ENCODE results near the gene ANKRD13B.
"Not testable (repeated sequence)": the region's sequence is repeated elsewhere in the genome, so short reads cannot be mapped to it uniquely, and the experiment has no call there.

ANKRD13B gene

DNA sequence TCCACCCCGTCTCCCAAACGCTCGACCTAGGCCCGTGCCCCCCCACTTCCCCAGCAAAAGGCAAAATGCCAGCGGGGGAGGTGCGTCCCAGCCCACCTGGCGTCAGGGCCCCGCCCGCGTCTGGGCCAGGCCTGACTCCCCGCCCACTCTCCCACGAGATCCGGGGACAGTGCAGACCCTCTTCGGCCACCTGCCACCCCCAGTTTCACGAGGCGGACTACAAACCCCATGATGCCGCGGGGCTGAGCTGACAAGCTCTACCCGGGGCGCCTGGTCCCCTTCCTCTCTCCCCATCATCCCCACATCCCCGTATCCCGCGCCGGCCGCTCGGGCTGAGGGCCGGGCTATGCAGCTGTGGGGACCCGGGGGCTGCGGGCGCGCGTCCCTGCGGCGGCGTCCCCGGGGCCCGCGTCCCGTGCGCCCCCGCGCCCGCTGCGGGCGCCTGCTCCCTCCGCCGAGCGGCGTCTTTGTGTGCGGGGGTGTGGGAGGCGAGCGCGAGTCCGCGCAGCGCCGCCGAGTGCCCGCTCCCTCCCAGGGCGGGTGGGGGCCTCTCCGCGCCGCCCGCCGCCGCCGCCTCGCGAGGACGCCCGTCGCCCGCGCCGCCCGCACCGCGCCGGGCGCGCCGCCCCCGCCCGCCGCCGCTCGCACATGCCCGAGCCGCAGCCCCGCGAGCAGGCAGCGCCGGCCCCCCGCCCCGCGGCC is at the start of gene ANKRD13B:
Gene ANKRD13B, plus strand, starts transcription at position 283 of the 702 bp plus-strand sequence. CDS start 490 bp downstream, outside the sequence.
- DNase-seq: peak in 46 of 56 donors; percentile 28 to 83 (median 60)

DNA sequence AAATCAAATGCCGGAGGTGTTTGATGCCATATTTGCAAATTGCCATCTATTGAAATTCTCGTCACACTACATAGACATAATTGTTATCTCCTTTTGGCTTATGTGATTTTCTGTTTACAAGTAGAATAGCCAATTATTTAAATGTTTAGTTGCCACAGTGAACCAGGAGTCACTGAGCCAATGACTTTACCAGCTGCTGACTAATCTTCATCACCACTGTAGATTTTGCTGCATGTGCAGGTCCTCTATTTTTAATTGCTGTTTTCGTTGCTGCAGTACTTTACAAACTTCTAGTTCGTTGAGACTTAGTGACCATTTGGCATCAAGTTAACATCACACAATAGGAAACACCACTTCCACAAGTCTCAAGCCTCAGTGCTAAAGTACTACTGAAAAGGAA is 48.9 kb upstream of the ANKRD13B start:
- no peak for DNase-seq

DNA sequence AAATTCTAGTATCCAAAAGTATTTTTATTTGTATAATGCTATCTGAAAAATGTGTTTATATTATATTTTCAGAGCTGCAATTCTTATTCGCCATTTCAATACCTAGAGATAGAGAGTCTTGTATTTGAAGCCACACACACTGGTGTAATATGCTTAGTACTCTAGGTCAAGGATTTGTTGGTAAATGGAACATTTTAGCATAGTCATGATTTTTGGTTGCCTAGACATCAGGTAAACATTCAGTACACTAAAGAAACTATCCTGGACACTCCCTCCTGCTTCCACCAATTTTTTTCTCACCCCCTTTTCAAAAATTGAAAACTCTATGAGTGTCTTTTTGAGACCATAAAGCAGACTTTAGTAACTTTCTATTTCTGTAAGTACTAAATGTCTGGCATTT is 46.8 kb upstream of the ANKRD13B start:
- DNase-seq: no peak

DNA sequence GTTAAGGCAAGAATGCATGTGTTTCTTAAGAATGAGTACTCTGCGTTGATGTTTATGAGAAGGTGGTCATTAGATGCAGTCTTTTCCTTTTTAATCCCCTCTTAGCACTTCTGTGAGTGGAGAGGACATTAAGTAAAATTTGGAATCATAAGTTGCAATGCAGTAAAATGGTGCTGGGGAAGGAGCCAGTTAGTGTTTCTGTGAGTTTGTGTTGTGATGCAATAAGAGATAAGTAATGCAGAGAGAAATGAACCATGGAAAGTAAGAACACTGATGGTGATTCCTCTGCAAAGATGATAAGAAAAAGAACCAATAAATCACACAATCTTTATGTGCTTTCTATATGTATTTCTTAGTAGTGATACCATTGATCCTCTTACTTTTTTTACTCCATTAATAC is 46.1 kb upstream of the ANKRD13B start:
- no peak for DNase-seq

DNA sequence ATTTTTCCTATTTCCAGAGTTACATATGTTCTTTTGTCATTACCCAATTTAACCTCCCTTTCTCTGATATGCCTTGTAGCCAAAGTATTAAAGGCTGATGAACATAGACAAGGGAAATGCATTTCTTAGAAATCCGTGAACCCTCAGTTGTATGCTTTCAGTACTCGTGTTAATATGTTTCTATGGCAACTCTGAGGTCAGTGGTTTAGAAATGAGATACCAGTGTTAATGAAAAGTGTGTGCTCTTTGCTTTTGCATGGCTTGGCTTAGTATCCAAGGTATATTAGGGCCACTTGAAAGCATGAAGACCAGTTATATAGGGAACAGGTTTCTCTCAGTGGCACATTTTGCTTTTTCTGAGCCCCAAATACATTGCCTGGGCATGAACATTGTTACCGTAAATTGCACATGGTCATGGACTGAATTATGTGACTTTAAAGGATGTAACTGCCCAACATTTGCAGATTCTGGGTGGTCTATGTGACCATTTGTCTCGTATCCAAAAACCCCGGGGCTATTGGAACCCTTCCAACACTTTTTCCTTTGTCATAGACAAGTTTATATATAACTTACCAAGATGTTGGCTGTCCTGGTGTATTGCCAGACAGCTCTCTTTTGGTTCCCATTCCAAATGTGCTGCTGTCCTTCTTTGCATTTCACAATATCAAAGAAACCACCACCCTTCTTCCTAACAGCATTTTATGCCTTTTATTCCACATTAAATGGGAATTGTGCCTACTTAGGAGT is 43.6 kb upstream of the ANKRD13B start:
- peak in 1 of 56 donors; percentile 25 for DNase-seq

DNA sequence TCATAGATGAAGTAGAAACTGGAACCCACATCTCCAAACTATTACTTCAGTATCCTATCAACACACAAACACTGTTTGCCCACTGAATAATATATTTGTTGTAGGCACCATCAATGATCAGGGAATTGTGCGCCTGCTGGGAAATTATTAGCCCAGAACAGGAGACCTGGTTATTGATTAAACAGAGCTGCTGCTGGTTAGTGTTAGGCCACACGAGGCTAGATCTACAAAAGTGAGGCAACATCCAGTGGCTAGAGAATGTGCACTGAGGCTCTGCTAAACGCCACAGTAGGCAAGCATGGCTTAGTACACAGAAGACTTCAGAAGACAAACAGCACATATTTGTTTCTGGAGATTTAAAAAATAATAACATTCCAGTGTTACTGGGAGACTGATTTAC is 37.1 kb upstream of the ANKRD13B start:
- DNase-seq: no peak

DNA sequence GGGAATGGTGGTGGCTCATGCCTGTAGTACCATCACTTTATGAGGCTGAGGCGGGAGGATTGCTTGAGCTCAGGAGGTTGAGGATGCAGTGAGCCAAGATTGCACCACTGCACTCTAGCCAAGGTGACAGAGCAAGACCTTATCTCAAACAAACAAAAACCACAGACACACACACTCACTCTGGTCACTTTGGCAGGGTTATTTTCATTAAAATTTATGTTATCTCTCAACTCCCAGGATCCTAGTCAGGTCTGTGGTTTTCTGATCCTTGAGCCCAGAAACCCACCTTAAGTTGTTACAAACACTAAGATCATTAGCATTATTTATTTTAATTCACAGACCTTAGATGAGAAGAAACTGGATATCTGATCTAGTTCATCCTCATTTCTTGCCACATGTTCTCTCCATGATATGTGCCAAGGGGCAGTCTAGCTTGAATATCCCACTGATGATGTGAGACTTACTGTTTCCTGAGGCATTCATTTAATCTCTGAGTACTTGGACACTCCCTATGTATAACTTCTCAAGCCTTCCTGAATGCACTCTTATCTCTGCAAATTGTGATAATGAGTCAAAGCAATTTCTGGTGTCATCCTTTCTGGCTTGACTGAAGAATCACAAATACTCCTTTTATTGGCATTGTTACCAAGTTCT is 35.7 kb upstream of the ANKRD13B start:
- DNase-seq: no peak

DNA sequence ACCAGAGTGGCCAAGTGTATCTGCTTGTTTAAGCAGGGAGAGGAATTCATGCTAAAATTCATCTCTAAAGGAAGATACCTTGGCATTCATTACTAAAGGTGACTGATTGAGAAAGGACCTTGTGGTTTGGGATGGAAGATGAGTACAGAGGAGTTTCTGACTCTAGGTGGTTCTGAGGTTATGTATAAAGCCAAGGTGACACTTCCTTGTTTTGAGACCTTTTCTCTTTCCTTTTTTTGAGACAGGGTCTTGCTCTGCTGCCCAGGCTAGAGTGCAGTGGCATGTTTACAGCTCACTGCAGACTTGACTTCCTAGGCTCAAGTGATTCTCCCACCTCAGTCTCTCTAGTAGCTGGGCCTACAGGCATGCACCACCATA is 35.2 kb upstream of the ANKRD13B start:
- no peak for DNase-seq

DNA sequence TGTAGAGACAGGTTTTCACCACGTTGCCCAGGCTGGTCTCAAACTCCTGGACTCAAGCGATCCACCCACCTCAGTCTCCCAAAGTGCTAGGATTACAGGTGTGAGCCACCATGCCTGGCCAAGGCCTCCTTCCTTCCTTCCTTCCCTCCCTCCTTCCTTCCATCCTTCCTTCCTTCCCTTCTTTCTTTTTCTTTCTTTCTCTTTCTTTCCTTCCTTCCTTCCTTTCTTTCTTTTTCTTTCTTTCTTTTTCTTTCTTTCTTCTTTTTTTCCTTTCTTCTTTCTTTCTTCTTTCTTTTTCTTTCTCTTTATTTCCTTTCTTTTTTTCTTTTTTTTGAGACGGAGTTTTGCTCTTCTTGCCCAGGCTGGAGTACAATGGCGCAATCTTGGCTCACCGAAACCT is 34.8 kb upstream of the ANKRD13B start:
- not testable (repeated sequence) for DNase-seq

DNA sequence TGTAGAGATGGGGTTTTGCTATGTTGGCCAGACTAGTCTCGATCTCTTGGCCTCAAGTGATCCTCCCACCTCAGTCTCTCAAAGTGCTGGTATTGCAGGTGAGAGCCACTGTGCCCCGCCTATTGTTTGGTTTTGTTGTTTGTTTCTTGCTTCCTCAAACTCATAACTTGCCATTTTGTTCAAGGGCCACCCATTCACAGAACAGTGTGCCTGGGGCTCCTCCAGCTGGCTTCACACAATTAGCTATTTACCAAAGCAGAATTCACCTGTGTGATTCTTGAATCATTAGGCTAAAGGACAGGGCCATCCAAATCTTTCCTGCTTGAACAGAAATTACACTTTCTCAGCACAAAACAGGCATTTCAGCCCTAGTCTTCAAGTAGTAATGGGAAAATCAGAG is 33.3 kb upstream of the ANKRD13B start:
- no peak for DNase-seq

DNA sequence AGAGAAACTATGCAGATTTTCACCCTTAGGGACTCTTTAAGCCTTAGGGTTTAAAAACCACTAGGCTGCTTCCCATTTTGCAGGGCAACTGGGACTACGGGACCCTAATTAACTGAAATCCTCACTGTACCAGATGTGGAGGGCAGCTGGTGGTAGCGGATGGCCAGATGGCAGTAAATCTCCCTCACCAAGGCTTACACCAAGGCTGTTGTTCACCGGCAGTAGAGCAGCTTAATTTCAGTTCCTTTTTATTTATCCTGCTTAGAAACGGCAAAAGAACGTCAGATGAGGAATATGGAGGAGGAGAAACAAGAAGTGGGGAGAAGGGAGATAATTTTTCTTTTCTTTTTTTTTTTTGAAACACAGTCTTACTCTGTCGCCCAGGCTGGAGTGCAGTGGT is 32.6 kb upstream of the ANKRD13B start:
- no peak for DNase-seq

DNA sequence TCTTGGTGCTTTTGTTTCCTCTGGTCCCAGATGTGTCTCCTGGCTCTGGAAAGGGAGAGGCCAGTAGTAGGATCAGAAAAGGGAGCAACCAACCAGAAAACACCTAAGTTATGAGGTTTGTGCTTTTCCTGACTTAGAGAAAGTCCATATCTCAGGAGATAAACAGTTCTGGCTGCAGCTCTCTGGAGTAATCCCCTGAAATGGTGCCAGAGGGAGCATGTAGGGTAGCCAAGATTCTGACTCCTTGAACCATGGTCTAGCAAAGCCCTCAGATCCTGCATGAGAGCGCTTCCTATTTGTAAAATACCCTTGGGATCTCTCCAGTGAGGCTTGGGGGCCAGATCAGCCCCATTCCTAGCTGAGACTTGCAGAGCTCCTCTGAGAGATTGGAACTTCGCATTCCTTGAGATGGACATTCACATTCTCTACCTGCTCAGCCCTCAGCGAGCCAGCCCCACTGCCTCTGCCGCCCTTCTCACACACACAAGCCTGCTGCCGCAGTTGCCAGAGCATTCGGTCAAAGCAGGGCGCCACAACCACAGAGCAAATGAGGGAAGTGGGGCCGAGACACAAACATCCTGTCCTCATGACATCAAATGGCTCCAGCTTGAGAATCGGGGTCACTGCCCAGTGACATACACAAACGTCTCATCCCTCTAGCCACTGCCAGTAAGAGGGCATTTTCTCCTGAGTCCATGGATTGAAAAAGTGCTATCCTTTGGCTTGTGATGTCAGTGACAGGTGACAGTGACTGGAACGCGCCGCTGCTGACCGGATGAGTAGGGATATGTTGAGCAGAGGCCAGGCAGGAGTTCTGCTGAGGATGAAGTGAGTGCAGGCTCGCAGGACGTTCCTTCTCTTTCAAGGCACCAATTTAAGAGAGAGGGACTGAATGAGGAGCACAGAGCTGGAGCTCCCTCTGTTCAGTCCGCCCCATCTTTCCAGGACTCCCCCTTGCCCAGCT is 31.1 kb upstream of the ANKRD13B start:
- DNase-seq: peak in 1 of 56 donors; percentile 43

DNA sequence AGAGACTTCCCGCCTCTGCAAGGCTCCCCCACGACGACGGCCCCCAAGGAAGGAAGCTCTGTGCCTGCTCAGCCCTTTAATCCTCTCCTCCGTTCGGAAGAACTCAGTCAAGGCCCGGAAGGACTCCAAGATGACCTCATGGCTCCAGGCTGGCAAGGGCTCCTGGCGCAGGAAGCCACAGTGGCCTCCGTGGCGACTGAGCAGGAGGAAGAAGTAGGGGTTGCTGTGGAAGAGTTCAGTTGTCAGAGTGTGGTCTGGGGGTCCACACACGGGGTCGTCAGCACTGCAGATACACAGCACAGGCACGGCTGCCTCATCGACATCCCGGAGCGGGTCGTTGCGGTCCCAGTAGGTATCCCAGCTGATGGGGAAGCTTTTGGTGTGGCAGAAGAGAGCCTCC is 30.3 kb upstream of the ANKRD13B start:
- no peak for DNase-seq

DNA sequence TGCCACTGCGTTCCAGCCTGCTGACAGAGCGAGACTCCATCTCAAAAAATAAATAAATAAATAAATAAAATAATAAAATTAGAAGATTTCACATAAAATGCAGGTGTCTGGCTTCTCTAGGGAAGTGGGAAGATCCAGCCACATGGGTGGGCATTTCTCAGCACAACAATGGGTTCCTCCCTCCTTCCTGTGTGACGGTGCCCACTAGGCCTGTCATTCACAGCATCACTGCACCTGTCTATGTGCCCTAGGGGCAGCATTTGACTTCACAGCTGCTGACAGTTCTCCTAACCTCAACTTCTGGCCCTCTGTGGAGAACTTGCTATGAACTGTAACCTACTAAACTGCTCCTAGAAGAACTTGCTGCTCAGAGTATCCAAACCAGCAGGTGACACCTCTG is 29.1 kb upstream of the ANKRD13B start:
- no peak for DNase-seq

DNA sequence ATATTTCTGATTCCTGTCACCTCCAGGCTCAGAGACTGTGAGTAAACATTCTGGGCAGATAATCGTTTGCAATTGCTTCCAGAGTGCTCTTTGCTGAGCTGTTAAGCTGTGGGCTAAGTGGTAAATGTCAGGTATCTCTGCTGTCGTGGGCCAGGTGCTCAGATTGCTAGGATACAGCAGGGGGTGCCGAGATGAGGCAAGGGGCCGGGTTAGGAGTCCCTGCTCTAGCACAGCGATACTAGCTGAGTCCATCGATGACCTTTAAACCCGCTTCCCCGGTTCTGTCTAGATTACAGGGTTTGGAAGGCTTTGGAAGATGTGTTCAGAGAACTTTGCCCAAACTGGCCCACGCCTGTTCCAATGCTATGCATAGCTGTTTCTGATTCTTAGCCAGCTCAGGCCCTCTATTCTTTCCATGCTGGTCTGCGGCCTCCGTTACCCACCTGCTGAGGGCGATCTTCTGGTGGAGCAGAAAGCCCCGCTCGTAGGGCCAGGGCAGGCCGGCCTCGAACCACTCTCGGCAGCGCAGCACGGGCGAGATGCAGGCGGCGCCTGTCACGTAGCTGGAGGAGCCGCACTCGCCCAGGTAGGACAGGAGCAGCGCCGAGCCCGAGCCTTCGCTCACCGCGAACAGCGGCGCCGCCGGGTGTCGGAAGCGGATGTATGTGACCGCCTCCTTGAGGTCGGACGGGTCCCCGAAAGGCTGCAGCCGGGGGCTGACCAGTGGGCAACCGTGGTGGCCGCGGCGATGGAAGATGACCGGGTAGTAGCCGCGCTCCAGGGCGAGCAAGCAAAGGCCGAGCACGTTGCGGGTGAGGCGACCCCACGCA is 27.1 kb upstream of the ANKRD13B start:
- DNase-seq: no peak

DNA sequence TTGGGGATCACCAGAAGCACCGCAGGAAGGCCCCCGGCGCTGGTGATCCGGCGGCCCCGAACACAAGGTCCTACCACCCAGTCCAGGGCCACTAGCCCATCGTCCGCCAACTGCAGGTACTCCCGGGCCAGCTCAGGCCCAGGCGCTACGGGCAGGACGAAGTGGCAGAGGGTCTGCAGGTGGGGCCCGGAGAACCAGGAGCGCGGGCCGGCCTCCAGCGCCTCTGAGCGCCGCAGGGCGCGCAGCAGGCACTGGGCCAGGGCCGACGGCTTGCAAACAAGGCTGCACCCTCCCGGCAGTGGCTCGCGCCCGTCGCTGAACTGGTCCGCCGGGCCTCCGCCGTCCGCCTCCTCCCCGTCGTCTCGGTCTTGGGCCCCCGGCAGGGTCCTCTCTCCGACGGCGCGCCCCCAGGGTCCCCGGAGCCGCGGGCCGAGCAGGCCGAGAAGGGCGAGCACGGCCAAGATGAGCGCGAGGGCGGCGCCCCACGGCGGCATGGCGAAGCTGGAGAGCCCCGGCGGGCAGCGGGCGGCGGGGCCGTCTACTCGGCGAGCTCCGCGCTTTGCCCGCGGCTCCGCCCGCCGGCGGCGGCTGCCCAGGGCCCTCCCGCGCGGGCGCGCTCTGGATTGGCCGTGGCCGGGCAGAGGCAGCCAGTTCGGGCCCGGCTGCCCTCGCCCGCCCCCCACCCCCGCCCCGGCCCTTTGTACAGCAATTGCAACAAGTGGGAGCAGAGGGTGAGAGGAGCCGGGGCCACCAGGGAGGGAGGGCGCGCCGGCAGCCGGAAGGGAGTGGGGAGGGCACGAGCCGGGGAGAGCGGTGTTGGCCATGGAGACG is 26.2 kb upstream of the ANKRD13B start, which contains the start of gene ABHD15:
Gene ABHD15, minus strand, starts transcription at position 565 of the 831 bp plus-strand sequence. Its CDS starts 71 bp downstream, at position 494.
- peak in 31 of 56 donors; percentile 29 to 76 (median 56) for DNase-seq

DNA sequence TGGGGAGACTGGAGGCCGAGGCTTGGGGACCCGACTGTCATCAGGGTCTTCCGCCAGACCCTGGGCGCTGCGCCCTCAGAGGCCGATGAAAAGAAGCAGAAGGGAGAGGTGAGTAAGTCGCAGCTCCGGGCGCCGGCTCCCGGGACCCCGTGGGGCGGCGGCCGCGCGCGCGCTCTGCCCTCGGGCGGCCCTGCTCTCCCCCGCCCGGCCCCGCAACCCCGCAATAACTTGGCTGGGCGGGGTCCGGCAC is 25.7 kb upstream of the ANKRD13B start:
- no peak for DNase-seq

DNA sequence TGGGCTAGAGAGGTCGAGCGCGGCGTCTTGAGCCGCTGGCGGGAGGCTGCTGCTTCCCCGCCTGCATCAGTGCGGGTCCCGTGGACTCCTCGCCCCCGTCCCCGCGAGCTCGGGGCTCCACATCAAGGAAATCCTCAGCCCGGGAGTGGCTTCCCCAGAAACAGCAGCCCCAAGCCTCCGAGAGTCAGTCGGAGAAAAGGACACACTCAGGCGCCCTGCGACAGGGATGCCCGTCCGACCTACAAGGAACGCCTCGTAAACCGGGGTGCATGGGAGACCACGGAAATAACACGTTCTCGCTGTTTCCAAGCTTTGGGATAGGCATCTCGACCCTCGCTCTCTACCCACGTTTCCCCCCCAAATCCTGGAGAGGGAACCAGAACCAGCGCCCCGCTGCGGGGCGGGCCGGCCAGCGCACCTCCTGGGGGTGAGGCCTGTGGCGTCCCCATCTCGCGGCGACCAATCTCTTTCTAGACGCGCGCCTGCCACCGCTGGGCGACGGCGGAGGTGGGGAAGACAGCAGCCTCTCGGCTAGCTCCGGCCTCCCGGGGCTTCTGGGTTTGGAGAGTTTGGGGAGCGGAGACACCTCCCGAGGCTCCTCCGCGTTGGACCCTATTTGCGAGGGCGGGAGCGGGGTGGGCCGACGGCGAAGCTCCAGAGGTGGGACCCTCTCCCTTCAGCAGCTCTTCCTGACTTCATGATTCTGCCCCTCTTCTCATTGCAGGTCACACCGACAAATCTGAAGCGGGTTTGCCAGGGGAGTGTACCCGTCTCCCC is 25.2 kb upstream of the ANKRD13B start:
- peak in 12 of 56 donors; percentile 34 to 62 (median 52) for DNase-seq

Measured in amygdala (tissue), 56 donors.